H9 (cell line): ENCODE results near the gene ISCU. TPM values are rescaled to one million over a fixed set of nuclear protein-coding genes. Genes with fewer than 3 reads are reported as not detected.
A peak's percentile ranks its signal among the peaks of the same experiment; 100 is the strongest.

Experiments
- DNase-seq: peaks from one replicate; pipeline ENCODE4 v3.0.0-alpha.2; 2017
- H2AFZ ChIP-seq: one replicate; pipeline ENCODE4 v1.6.1; 2013; ENCODE audit warnings: mild to moderate bottlenecking, low read length, control low read depth, moderate library complexity
- H2AK5ac ChIP-seq: 2 replicates; pipeline ENCODE4 v1.6.1; 2013; ENCODE audit warnings: low read length, control low read depth, mixed read lengths; ENCODE audit not compliant: insufficient read length
- H2BK120ac ChIP-seq: one replicate; pipeline ENCODE4 v1.6.1; 2013; ENCODE audit warnings: low read depth, mild to moderate bottlenecking, low read length, control low read depth, inconsistent platforms; ENCODE audit not compliant: poor library complexity, severe bottlenecking
- H2BK12ac ChIP-seq: 2 replicates; pipeline ENCODE4 v1.6.1; 2013; ENCODE audit warnings: low read length, control low read depth, mixed read lengths, low read depth; ENCODE audit not compliant: insufficient read length
- H2BK15ac ChIP-seq: 2 replicates; pipeline ENCODE4 v1.6.1; 2013; ENCODE audit warnings: low read depth, low read length, control low read depth
- H2BK20ac ChIP-seq: one replicate; pipeline ENCODE4 v1.6.1; 2013; ENCODE audit warnings: low read depth, mild to moderate bottlenecking, low read length, control low read depth, inconsistent platforms; ENCODE audit not compliant: poor library complexity, severe bottlenecking
- H2BK5ac ChIP-seq: 2 replicates; pipeline ENCODE4 v1.6.1; 2013; ENCODE audit warnings: low read length, control low read depth, mixed read lengths; ENCODE audit not compliant: insufficient read length
- H3K14ac ChIP-seq: 2 replicates; pipeline ENCODE4 v1.6.1; 2013; ENCODE audit warnings: low read length, control low read depth; ENCODE audit not compliant: insufficient read depth
- H3K18ac ChIP-seq: 2 replicates; pipeline ENCODE4 v1.6.1; 2013; ENCODE audit warnings: low read depth, mild to moderate bottlenecking, mixed read lengths, low read length, control low read depth; ENCODE audit not compliant: insufficient read length
- H3K23ac ChIP-seq: 2 replicates; pipeline ENCODE4 v1.6.1; 2013; ENCODE audit warnings: low read length, control low read depth, mixed read lengths, low read depth; ENCODE audit not compliant: insufficient read length
- H3K23me2 ChIP-seq: 2 replicates; pipeline ENCODE4 v1.6.1; 2013; ENCODE audit warnings: low read depth, mild to moderate bottlenecking, mixed read lengths, low read length, control low read depth; ENCODE audit not compliant: insufficient read length, poor library complexity, severe bottlenecking
- H3K27ac ChIP-seq: 2 replicates; pipeline ENCODE4 v1.5.1; 2013; ENCODE audit warnings: low read length, control low read depth, mixed read lengths, low read depth; ENCODE audit not compliant: insufficient read length
- H3K27me3 ChIP-seq: 2 replicates; pipeline ENCODE4 v1.6.1; 2013; ENCODE audit warnings: low read length, control low read depth, inconsistent platforms; ENCODE audit not compliant: insufficient read depth
- H3K4ac ChIP-seq: 2 replicates; pipeline ENCODE4 v1.6.1; 2013; ENCODE audit warnings: low read depth, mild to moderate bottlenecking, control low read depth, inconsistent platforms, low read length, moderate library complexity
- H3K4me1 ChIP-seq: 2 replicates; pipeline ENCODE4 v1.6.1; 2013; ENCODE audit warnings: low read length, control low read depth, inconsistent platforms; ENCODE audit not compliant: insufficient read depth
- H3K4me2 ChIP-seq: 2 replicates; pipeline ENCODE4 v1.6.1; 2013; ENCODE audit warnings: low read length, control low read depth, mixed read lengths; ENCODE audit not compliant: insufficient read length, insufficient read depth
- H3K56ac ChIP-seq: 2 replicates; pipeline ENCODE4 v1.6.1; 2013; ENCODE audit warnings: low read depth, mild to moderate bottlenecking, mixed read lengths, low read length, control low read depth; ENCODE audit not compliant: insufficient read length
- H3K79me1 ChIP-seq: 2 replicates; pipeline ENCODE4 v1.6.1; 2013; ENCODE audit warnings: low read depth, mild to moderate bottlenecking, moderate library complexity, low read length, control low read depth, inconsistent platforms; ENCODE audit not compliant: insufficient read depth, poor library complexity, severe bottlenecking
- H3K79me2 ChIP-seq: 2 replicates; pipeline ENCODE4 v1.6.1; 2013; ENCODE audit warnings: low read length, control low read depth, inconsistent platforms; ENCODE audit not compliant: insufficient read depth
- H3K9ac ChIP-seq: 2 replicates; pipeline ENCODE4 v1.6.1; 2013; ENCODE audit warnings: low read length, control low read depth, mixed read lengths; ENCODE audit not compliant: insufficient read length; ENCODE audit errors: extremely low read depth
- H3K9me3 ChIP-seq: one replicate; pipeline ENCODE4 v1.6.1; 2013; ENCODE audit warnings: low read depth, low read length, inconsistent platforms; ENCODE audit not compliant: control insufficient read depth
- H3T11ph ChIP-seq: one replicate; pipeline ENCODE4 v1.6.1; 2013; ENCODE audit warnings: mild to moderate bottlenecking, low read length, control low read depth, inconsistent platforms
- H4K20me1 ChIP-seq: one replicate; pipeline ENCODE4 v1.6.1; 2013; ENCODE audit not compliant: control insufficient read depth, insufficient read length, insufficient read depth
- H4K5ac ChIP-seq: 2 replicates; pipeline ENCODE4 v1.6.1; 2013; ENCODE audit warnings: low read depth, mild to moderate bottlenecking, mixed read lengths, low read length, control low read depth; ENCODE audit not compliant: insufficient read length
- H4K8ac ChIP-seq: replicated peaks from 2 replicates; pipeline ENCODE4 v1.6.1; 2013; ENCODE audit warnings: low read length, control low read depth, mixed read lengths, low read depth; ENCODE audit not compliant: insufficient read length
- H4K91ac ChIP-seq: 2 replicates; pipeline ENCODE4 v1.6.1; 2013; ENCODE audit warnings: low read depth, mild to moderate bottlenecking, moderate library complexity, mixed read lengths, low read length, control low read depth; ENCODE audit not compliant: insufficient read length
- H3K27ac Mint-ChIP-seq, 3 experiments: 2 replicates in 2 of 3; 3 replicates in 1 of 3; pipeline ENCODE4 v1.8.0; 2020 to 2021; ENCODE audit warnings: mixed read lengths in 3 of 3, mild to moderate bottlenecking in 1 of 3, moderate library complexity in 1 of 3
- H3K27me3 Mint-ChIP-seq: 2 replicates; pipeline ENCODE4 v1.8.0; 2021; ENCODE audit warnings: low read depth, mild to moderate bottlenecking, moderate library complexity, mixed read lengths
- H3K36me3 Mint-ChIP-seq, 3 experiments: 2 replicates in 2 of 3; 3 replicates in 1 of 3; pipeline ENCODE4 v1.8.0; 2020 to 2021; ENCODE audit warnings: low read depth in 3 of 3, mixed read lengths in 3 of 3; ENCODE audit not compliant: insufficient read depth in 1 of 3
- H3K4me1 Mint-ChIP-seq, 2 experiments: 2 replicates each; pipeline ENCODE4 v1.8.0; 2020; ENCODE audit warnings: mixed read lengths in 2 of 2
- H3K4me3 Mint-ChIP-seq, 2 experiments: 2 replicates in 1 of 2; 3 replicates in 1 of 2; pipeline ENCODE4 v1.8.0; 2020 to 2021; ENCODE audit warnings: mild to moderate bottlenecking in 2 of 2, mixed read lengths in 2 of 2, moderate library complexity in 1 of 2
- H3K9me3 Mint-ChIP-seq, 2 experiments: 2 replicates in 1 of 2; 3 replicates in 1 of 2; pipeline ENCODE4 v1.8.0; 2020; ENCODE audit warnings: mild to moderate bottlenecking in 2 of 2, mixed read lengths in 2 of 2, moderate library complexity in 1 of 2
- WGBS: extraction: QIAGEN DNeasy Blood & Tissue Kit; methylation state at CpG from one replicate; pipeline ENCODE4 v1.1.7; 2013; ENCODE audit warnings: missing lambda C conversion rate, low lambda C conversion rate, mixed read lengths; ENCODE audit not compliant: insufficient read length; ENCODE audit errors: extremely low coverage; 5-methylcytosine and 5-hydroxymethylcytosine counted together
- total RNA-seq: library from RNA; stranded (reverse); gene quantifications from 2 replicates; pipeline ENCODE4 v1.2.1, GENCODE V29; 2021
- TF ChIP-seq, protein P1 (sequence below): fragments of 200-600 bp; sonication (generic); conservative IDR thresholded peaks from 3 replicates; pipeline ENCODE4 v1.8.0; 2021; ENCODE audit warnings: antibody characterized with exemption, mild to moderate bottlenecking

The ISCU gene
- total RNA-seq, 1 experiment from 2014 or later: 64.9 TPM

DNA sequence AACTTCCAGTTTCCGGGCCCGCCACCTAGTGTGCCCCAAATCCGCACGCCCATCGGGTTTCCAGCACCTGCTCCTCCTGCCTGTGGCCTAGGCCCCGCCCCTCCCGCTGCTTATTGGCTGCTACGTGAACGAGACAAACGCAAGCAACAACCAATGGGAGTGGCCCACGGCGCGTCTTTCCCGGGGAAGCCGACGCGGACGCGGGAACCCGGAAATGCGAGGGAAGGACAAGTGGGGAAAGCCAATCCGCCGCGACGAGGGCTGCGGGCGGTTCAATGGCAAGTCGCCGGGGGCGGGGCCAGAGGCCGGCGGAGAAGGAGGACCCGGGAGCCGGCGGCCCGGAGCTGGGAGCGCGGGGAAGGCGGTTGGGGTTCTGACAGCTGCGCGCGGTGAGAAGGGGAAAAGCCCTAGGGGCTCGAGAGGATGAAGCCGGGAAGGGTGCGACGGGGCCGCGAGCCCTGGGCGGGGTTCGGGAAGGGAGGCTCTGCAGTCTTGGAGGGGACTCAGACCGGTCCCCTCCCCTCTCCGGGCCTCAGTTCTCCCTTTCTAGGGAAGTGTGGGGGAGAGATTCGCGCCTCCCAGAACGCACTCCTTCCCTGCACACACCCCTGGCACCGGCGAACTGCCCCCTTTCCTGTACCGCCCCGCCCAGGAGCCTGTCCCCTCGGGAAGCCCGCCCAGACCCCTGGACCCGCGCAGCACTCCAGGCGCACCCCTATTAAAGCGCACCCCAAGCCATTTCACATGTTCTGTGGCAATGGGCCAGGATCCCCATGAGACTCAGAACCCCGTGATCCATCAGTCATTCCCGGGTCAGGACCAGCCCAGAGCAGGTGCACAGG lies 47.2 kb upstream of the ISCU start, which contains the start of gene FICD:
Gene FICD (plus strand): TSS at position 305 of the 842 bp plus-strand sequence. CDS start 1,696 bp downstream, outside the sequence.
- no peaks in the 10 kb centered on the region for H3K79me2 ChIP-seq

More for the DNA sequence above, 47.2 kb upstream of the ISCU start, which contains the start of gene FICD:
- TF ChIP-seq, protein P1, sequence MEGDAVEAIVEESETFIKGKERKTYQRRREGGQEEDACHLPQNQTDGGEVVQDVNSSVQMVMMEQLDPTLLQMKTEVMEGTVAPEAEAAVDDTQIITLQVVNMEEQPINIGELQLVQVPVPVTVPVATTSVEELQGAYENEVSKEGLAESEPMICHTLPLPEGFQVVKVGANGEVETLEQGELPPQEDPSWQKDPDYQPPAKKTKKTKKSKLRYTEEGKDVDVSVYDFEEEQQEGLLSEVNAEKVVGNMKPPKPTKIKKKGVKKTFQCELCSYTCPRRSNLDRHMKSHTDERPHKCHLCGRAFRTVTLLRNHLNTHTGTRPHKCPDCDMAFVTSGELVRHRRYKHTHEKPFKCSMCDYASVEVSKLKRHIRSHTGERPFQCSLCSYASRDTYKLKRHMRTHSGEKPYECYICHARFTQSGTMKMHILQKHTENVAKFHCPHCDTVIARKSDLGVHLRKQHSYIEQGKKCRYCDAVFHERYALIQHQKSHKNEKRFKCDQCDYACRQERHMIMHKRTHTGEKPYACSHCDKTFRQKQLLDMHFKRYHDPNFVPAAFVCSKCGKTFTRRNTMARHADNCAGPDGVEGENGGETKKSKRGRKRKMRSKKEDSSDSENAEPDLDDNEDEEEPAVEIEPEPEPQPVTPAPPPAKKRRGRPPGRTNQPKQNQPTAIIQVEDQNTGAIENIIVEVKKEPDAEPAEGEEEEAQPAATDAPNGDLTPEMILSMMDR: peak; percentile 12; the same call in 1 of the 3 replicates
- H3K23ac ChIP-seq: no peak within 1 kb of the TSS
- peaks cover 6% of the 10 kb centered on the region for H3K23me2 ChIP-seq
- Mint-ChIP-seq H3K27me3 (no peaks in the 10 kb centered on the region; the same call in 1 of the 2 replicates), H3K27ac (peak within 1 kb of the TSS in 1 of 3 experiments; percentile 90; a peak in 3 of 7 replicates), H3K4me1 (peaks cover 18 to 22% of the 10 kb centered on the region in 2 experiments), H3K9me3 (no peaks in the 10 kb centered on the region), H3K4me3 (peak within 1 kb of the TSS; percentile 86 to 91), H3K36me3 (peaks cover 16 to 30% (median 22%) of the 10 kb centered on the region in 3 experiments; a peak in 6 of 7 replicates)
- no peak within 1 kb of the TSS for H3K4ac ChIP-seq
- H4K20me1 ChIP-seq: peaks cover 2% of the 10 kb centered on the region
- no peak within 1 kb of the TSS for H2BK15ac ChIP-seq
- no CpG with 5 or more reads among the region's 67 CpGs for WGBS
- peak; percentile 100 for DNase-seq
- H2AFZ ChIP-seq: peak within 1 kb of the TSS; percentile 59
- H2BK12ac ChIP-seq: no peak within 1 kb of the TSS
- peak within 1 kb of the TSS; percentile 73 for H3K9ac ChIP-seq
- no peaks in the 10 kb centered on the region; the same call in 1 of the 2 replicates for H3K27me3 ChIP-seq
- H3K4me1 ChIP-seq: peaks cover 6% of the 10 kb centered on the region; the same call in 1 of the 2 replicates
- no peak within 1 kb of the TSS for H2BK120ac ChIP-seq
- H3K9me3 ChIP-seq: no peaks in the 10 kb centered on the region
- H3K18ac ChIP-seq: peak within 1 kb of the TSS; percentile 74
- H3K14ac ChIP-seq: 0 out of 2 replicates have a peak within 1 kb of the TSS, but pooled peaks have one; percentile 80
- no peak within 1 kb of the TSS for H2BK20ac ChIP-seq
- no peak within 1 kb of the TSS for H3K27ac ChIP-seq
- no peak within 1 kb of the TSS for H3K56ac ChIP-seq
- H2AK5ac ChIP-seq: no peak within 1 kb of the TSS
- no peak within 1 kb of the TSS for H4K5ac ChIP-seq
- H3K79me1 ChIP-seq: peaks cover 5% of the 10 kb centered on the region
- peak within 1 kb of the TSS; percentile 88 for H3K4me2 ChIP-seq
- no peak within 1 kb of the TSS for H4K8ac ChIP-seq
- H4K91ac ChIP-seq: no peak within 1 kb of the TSS
- H3T11ph ChIP-seq: no peak within 1 kb of the TSS
- no peak within 1 kb of the TSS for H2BK5ac ChIP-seq
